CMK (cell line): ENCODE measurements around the gene PCGF6.

Experiments
- DNase-seq: peaks from one replicate; pipeline ENCODE4 v3.0.0-alpha.2; 2010; ENCODE audit warnings: low read depth

The PCGF6 gene

GRCh38 chr10:103256613-103257012 lies 94.3 kb downstream of the PCGF6 start:
- no peak for DNase-seq

DNA sequence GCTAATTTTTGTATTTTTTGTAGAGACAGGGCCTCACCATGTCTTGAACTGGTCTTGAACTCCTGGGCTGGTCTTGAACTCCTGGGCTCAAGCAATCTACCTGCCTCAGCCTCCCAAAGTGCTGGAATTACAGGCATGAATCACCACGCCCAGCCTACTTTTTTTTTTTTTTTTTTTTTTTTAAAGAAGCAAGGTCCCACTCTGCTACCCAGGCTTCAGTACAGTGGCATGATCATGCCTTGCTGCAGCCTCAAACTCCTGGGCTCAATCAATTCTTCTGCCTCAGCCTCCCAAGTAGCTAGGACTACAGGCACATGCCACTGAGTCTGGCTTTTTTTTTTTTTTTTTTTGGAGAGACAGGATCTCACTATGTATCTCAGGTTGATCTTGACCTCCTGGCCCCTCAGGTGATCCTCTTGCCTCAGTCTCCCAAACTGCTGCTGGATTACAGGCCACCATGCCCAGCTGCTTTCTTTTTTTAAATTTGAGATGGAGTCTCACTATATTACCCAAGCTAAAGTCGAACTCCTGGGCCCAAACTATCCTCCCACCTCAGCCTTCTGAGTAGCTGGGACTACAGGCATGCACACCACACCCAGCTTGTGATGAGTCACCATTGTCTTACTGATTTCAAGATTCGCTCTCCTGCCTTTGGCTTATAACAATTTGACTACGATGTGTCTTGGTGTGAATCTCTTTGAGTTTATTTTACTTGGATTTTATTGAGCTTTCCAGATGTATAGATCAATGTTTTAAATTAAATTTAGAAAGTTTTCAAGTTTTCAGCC lies 96.2 kb downstream of the PCGF6 start:
- DNase-seq: no peak

GRCh38 chr10:103254113-103254512 lies 96.8 kb downstream of the PCGF6 start:
- DNase-seq: no peak
